Heart left ventricle (tissue), 16 donors: Measurements from ENCODE around the gene ALPG. TPM values are rescaled to one million over a fixed set of nuclear protein-coding genes. Genes with fewer than 3 reads are reported as not detected.
A peak's percentile ranks its signal among the peaks of the same experiment; 100 is the strongest.
"Not testable (repeated sequence)": the region's sequence is repeated elsewhere in the genome, so short reads cannot be mapped to it uniquely, and the experiment has no call there.

Experiments used
- ATAC-seq, 4 donors: fragments of 200-7000 bp; cut with Tn5 transposase; one replicate each; pipeline ENCODE4 v1.9.1; 2020 to 2022; ENCODE audit warnings: moderate library complexity in 4 of 4, mild to moderate bottlenecking in 3 of 4, moderate number of reproducible peaks in 1 of 4
- DNase-seq, 5 donors: peaks; one replicate each; pipeline ENCODE4 v3.0.0-alpha.2; 2020
- H3K27ac ChIP-seq, 12 donors: fragments of 200-600 bp; sonication (generic) in 4 of 12; one replicate each; pipeline versions ENCODE4 v1.5.0 to v1.8.0; 2016 to 2022; ENCODE audit warnings: mild to moderate bottlenecking in 2 of 12
- H3K27me3 ChIP-seq, 9 donors: fragments of 200-600 bp; sonication (generic) in 2 of 9; one replicate each; pipeline versions ENCODE4 v1.5.1 to v1.8.0; 2016 to 2022; ENCODE audit warnings: mild to moderate bottlenecking in 3 of 9
- H3K36me3 ChIP-seq, 9 donors: fragments of 200-600 bp; sonication (generic) in 2 of 9; one replicate each; pipeline versions ENCODE4 v1.5.0 to v1.8.0; 2018 to 2022; ENCODE audit warnings: mild to moderate bottlenecking in 2 of 9
- H3K4me1 ChIP-seq, 12 donors: fragments of 200-600 bp; sonication (generic) in 4 of 12; one replicate each; pipeline versions ENCODE4 v1.5.0 to v1.8.0; 2016 to 2022; ENCODE audit warnings: mild to moderate bottlenecking in 3 of 12
- H3K4me3 ChIP-seq, 12 donors: fragments of 200-600 bp; sonication (generic) in 4 of 12; one replicate each; pipeline versions ENCODE4 v1.5.0 to v1.8.0; 2017 to 2022; ENCODE audit warnings: mild to moderate bottlenecking in 9 of 12, moderate library complexity in 4 of 12
- H3K9me3 ChIP-seq, 12 donors: fragments of 200-600 bp; sonication (generic) in 4 of 12; one replicate each; pipeline versions ENCODE4 v1.5.0 to v1.8.0; 2016 to 2022; ENCODE audit warnings: mild to moderate bottlenecking in 1 of 12
- POLR2A ChIP-seq, 2 donors: fragments of 450-650 bp; IDR thresholded peaks; one replicate each; pipeline ENCODE4 v1.6.1; 2017; ENCODE audit warnings: antibody characterized with exemption in 2 of 2, mild to moderate bottlenecking in 2 of 2, moderate library complexity in 2 of 2
- WGBS, 4 donors: extraction: QIAGEN DNeasy Blood & Tissue Kit in 2 of 4; methylation state at CpG; one replicate each; pipeline versions ENCODE4 v1.1.5 to v1.1.7; 2013 to 2018; 5-methylcytosine and 5-hydroxymethylcytosine counted together
- intact Hi-C, 10 donors: fragments of 100-400 bp; cut with DNase I; formaldehyde crosslinking; loops; one replicate each; pipeline versions ENCODE4 v1.11.1 to v1.14.2; 2022
- polyA plus RNA-seq, 2 donors: library from polyadenylated mRNA; stranded (reverse); fragments of 200-250 nt; gene quantifications; one replicate each; pipeline ENCODE4 v1.2.3, GENCODE V29; 2013
- total RNA-seq, 9 donors: library from RNA; depleted of rRNA in 2 of 9; stranded (reverse); fragments of >200 nt in 2 of 9; fragmentation: NEBNext Ultra II Directional in 3 of 9; extraction: Animal tissue kit (Norgen Biotek cat#: 25700) in 3 of 9; gene quantifications; one replicate each; pipeline versions ENCODE4 v1.1.0 to v1.2.4, GENCODE V29; 2016 to 2023
- TF ChIP-seq, protein P1 (sequence below), 12 donors: fragments of 200-600 bp; sonication (generic) in 4 of 12; IDR thresholded peaks; one replicate each; pipeline versions ENCODE4 v1.5.0 to v1.8.0; 2018 to 2022; ENCODE audit warnings: antibody characterized with exemption in 12 of 12, mild to moderate bottlenecking in 5 of 12
- donor health status: ischemic (EF 13 %, LVEDD 7.1; RV severe dilation, severe dysfunction).
- donor health status: healthy with polysubstance abuse.
- donor health status: DM: no; HTN: yes; CAD: no.
- donor health status: DM: no; HTN: no; CAD: no.
- donor health status: ischemic (EF 25% LVEDD 6.9; RV normal size, moderate dysfunction).
- donor health status: ischemic (EF 25% LVEDD 5.7; RV mildly dilated, moderate dysfunction).
- donor health status: healthy.
- donor health status: DM: yes; HTN: yes; CAD: no.
- donor health status: ischemic (EF 35%, LVEDD 5.7; RV mildly dilated, moderate dysfunction).
- donor health status: nonischemic (EF 11% LVEDD 7.7; RV severe dilation, severe dysfunction).
- donor health status: DM: yes; HTN: yes; CAD: no.
- donor health status: PGD.
- donor health status: ischemic (EF 29% LVEDD 5.4; RV normal size, mild dysfunction).
- donor health status: nonischemic (EF 23%, LVEDD 6.1; RV moderate dilation, normal function).

ALPG gene
- total and polyA plus RNA-seq, 11 donors, result not detected

DNA sequence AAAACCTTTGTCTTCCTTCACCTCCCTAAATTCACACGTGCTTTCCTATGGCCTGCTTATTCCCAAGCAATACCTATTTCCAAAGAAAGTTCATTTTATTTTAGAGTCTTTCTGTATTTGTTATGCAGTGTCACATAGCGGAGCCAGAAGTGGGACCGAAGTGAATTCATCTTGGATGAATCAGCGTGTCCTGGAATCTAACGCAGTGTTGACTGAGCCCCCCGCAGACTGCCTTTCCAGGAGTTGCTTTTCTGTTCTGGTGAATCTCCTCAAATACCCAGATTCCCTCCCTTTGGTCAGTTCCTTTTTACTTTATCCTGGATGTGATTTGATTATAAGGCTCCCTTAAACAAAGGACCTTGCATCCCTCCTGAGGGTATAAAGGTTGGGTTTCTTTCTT, 17.3 kb upstream of the ALPG start:
- ATAC-seq (no peak), DNase-seq (peak in 1 of 5 donors; percentile 1)
- intact Hi-C loops, result no loop called here
- no peaks in the 10 kb centered on the region for H3K9me3 ChIP-seq
- no peaks in the 10 kb centered on the region for H3K36me3 ChIP-seq
- peaks cover 0 to 25% (median 0%) of the 10 kb centered on the region in 12 donors for H3K4me1 ChIP-seq
- no peak overlapping the region for H3K4me3 ChIP-seq
- no peak overlapping the region for H3K27ac ChIP-seq
- peaks cover 27 to 87% (median 50%) of the 10 kb centered on the region in 9 donors for H3K27me3 ChIP-seq
- WGBS, 4 donors, result 39 to 50% (median 42%) methylated on average over 6 of the region's 6 CpGs
- TF ChIP-seq, protein P1, sequence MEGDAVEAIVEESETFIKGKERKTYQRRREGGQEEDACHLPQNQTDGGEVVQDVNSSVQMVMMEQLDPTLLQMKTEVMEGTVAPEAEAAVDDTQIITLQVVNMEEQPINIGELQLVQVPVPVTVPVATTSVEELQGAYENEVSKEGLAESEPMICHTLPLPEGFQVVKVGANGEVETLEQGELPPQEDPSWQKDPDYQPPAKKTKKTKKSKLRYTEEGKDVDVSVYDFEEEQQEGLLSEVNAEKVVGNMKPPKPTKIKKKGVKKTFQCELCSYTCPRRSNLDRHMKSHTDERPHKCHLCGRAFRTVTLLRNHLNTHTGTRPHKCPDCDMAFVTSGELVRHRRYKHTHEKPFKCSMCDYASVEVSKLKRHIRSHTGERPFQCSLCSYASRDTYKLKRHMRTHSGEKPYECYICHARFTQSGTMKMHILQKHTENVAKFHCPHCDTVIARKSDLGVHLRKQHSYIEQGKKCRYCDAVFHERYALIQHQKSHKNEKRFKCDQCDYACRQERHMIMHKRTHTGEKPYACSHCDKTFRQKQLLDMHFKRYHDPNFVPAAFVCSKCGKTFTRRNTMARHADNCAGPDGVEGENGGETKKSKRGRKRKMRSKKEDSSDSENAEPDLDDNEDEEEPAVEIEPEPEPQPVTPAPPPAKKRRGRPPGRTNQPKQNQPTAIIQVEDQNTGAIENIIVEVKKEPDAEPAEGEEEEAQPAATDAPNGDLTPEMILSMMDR (IDR thresholded peaks at IDR 0.05), result no peak
- TF ChIP-seq POLR2A (IDR thresholded peaks at IDR 0.05), result no peak

DNA sequence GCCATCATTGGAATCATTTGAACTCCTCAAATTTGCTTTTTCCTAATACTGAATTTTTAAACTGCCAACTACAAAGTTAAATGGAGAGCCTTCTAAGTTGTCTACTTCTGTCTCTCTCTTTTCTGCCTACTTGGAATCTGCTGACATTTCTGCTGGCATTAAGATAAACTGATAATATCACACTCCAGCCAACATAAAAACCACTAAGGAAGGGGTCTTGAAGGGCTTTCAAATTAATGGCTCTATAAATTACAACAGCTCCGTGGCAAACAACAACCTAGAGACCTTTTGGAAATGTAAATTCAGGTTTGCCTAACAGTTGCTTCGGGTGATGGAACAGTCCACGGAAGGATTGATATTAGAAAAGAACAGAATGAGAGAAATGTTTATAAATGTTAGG, 16.0 kb upstream of the ALPG start:
- Histone ChIP-seq H3K9me3 (no peaks in the 10 kb centered on the region), H3K27me3 (peaks cover 27 to 83% (median 44%) of the 10 kb centered on the region in 9 donors), H3K36me3 (no peaks in the 10 kb centered on the region), H3K27ac (no peak overlapping the region), H3K4me3 (no peak overlapping the region), H3K4me1 (peaks cover 0 to 25% (median 0%) of the 10 kb centered on the region in 12 donors)
- ATAC-seq, result no peak
- intact Hi-C loops, result no loop called here
- 41 to 46% (median 44%) methylated on average over 3 of the region's 3 CpGs for WGBS, 4 donors
- no peak for DNase-seq
- TF ChIP-seq, protein P1 (IDR thresholded peaks at IDR 0.05), result no peak

- no peak for DNase-seq
- Histone ChIP-seq H3K36me3 (no peaks in the 10 kb centered on the region), H3K27me3 (peaks cover 4 to 77% (median 20%) of the 10 kb centered on the region in 9 donors), H3K27ac (no peak overlapping the region), H3K4me3 (no peak overlapping the region), H3K4me1 (peaks cover 0 to 1% (median 0%) of the 10 kb centered on the region in 12 donors), H3K9me3 (no peaks in the 10 kb centered on the region)
- intact Hi-C loops, result no loop called here
- 90 to 95% (median 91%) methylated on average over 8 of the region's 8 CpGs for WGBS, 4 donors
- TF ChIP-seq, protein P1 (IDR thresholded peaks at IDR 0.05), result no peak
- no peak for TF ChIP-seq POLR2A (IDR thresholded peaks at IDR 0.05)
- ATAC-seq, result no peak
Observed at GRCh38 chr2:232393556-232393955, 13.1 kb upstream of the ALPG start.

DNA sequence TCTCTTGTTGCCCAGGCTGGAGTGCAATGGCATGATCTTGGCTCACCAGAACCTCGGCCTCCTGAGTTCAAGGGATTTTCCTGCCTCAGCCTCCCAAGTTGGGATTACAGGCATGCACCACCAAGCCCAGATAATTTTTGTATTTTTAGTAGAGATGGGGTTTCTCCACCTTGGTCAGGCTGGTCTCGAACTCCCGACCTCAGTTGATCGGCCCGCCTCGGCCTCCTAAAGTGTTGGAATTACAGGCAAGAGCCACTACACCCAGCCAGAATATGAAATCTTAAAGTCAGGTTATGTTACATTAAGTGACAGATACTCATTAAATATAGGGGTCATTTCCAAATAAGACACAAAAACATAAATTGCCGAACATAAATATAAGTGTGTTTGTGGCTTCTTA, 12.2 kb upstream of the ALPG start:
- ATAC-seq, H3K9me3 ChIP-seq, H3K4me1 ChIP-seq, H3K36me3 ChIP-seq, DNase-seq, H3K4me3 ChIP-seq, H3K27ac ChIP-seq, intact Hi-C loops: not testable (repeated sequence)
- WGBS, 4 donors, result 90 to 95% (median 93%) methylated on average over 7 of the region's 7 CpGs
- peaks cover 0 to 77% (median 14%) of the 10 kb centered on the region in 9 donors for H3K27me3 ChIP-seq

DNA sequence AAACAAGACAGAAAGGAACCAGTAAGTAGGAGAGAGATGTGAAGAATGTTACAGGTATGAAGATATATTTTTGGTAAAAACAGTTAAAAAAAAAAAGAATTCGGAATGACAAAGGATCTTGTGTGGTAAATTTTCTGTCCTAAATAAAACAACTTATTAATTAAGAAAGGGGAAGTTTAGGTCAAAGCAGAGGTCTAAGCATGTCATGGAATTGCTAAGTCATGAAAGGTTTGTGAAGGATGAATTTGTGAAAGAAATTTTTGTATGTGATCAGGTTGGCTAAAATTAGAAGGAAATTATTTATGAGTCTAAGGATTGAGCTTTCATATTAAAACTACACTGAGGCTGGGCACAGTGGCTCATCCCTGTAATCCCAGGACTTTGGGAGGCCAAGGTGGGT, 11.1 kb upstream of the ALPG start:
- whole genome bisulfite sequencing, 4 donors, result 75 to 87% (median 84%) methylated on average over 1 of the region's 1 CpG
- TF ChIP-seq, protein P1 (IDR thresholded peaks at IDR 0.05), result no peak
- TF ChIP-seq POLR2A (IDR thresholded peaks at IDR 0.05), result no peak
- Histone ChIP-seq H3K27ac (no peak overlapping the region), H3K4me1 (no peaks in the 10 kb centered on the region), H3K4me3 (no peak overlapping the region), H3K27me3 (peaks cover 0 to 71% (median 13%) of the 10 kb centered on the region in 9 donors), H3K9me3 (no peaks in the 10 kb centered on the region), H3K36me3 (no peaks in the 10 kb centered on the region)
- DNase-seq (no peak), ATAC-seq (no peak)
- intact Hi-C loops, result no loop called here
